Neural progenitor cell (in vitro differentiated cells): ENCODE results near the gene CLSTN2. TPM values are rescaled to one million over a fixed set of nuclear protein-coding genes. Genes with fewer than 3 reads are reported as not detected.

Experiments used
- DNase-seq: peaks from one replicate; pipeline ENCODE4 v3.0.0-alpha.2; 2016; ENCODE audit warnings: low spot score
- H2AFZ ChIP-seq: fragments of 200-600 bp; sonication (generic); replicated peaks from 2 replicates; pipeline ENCODE4 v1.6.1; 2016; ENCODE audit warnings: antibody characterized with exemption
- H3F3A ChIP-seq: fragments of 200-600 bp; sonication (generic); 2 replicates; pipeline ENCODE4 v1.6.1; 2016; ENCODE audit warnings: antibody characterized with exemption, low read depth
- H3K27ac ChIP-seq: fragments of 200-600 bp; sonication (generic); 2 replicates; pipeline ENCODE4 v1.5.1; 2016; ENCODE audit warnings: mild to moderate bottlenecking
- H3K27me3 ChIP-seq: fragments of 200-600 bp; sonication (generic); 2 replicates; pipeline ENCODE4 v1.6.1; 2016; ENCODE audit warnings: mild to moderate bottlenecking, moderate library complexity
- H3K36me3 ChIP-seq: fragments of 200-600 bp; sonication (generic); 2 replicates; pipeline ENCODE4 v1.5.1; 2016
- H3K4me1 ChIP-seq: fragments of 200-600 bp; sonication (generic); 2 replicates; pipeline ENCODE4 v1.6.1; 2016; ENCODE audit warnings: mixed run types
- H3K4me2 ChIP-seq: fragments of 200-600 bp; sonication (generic); 2 replicates; pipeline ENCODE4 v1.6.1; 2016
- H3K4me3 ChIP-seq: fragments of 200-600 bp; sonication (generic); 2 replicates; pipeline ENCODE4 v1.5.1; 2016
- H3K79me2 ChIP-seq: fragments of 200-600 bp; sonication (generic); 2 replicates; pipeline ENCODE4 v1.6.1; 2016; ENCODE audit warnings: low read depth
- H3K9ac ChIP-seq: fragments of 200-600 bp; sonication (generic); 2 replicates; pipeline ENCODE4 v1.6.1; 2016
- H3K9me3 ChIP-seq: fragments of 200-600 bp; sonication (generic); 2 replicates; pipeline ENCODE4 v1.5.1; 2016; ENCODE audit warnings: low read depth
- H4K20me1 ChIP-seq: fragments of 200-600 bp; sonication (generic); 2 replicates; pipeline ENCODE4 v1.6.1; 2016; ENCODE audit warnings: low read depth
- H3K27ac Mint-ChIP-seq: 3 replicates; pipeline ENCODE4 v1.8.0; 2021; ENCODE audit warnings: mixed read lengths
- H3K27me3 Mint-ChIP-seq: 2 replicates; pipeline ENCODE4 v1.8.0; 2022; ENCODE audit warnings: low read depth, mild to moderate bottlenecking, inconsistent platforms, moderate library complexity, mixed read lengths; ENCODE audit not compliant: insufficient read depth
- H3K36me3 Mint-ChIP-seq: 3 replicates; pipeline ENCODE4 v1.8.0; 2021; ENCODE audit warnings: mixed read lengths
- H3K4me1 Mint-ChIP-seq: 3 replicates; pipeline ENCODE4 v1.8.0; 2021; ENCODE audit warnings: mixed read lengths
- H3K4me3 Mint-ChIP-seq: 3 replicates; pipeline ENCODE4 v1.8.0; 2021; ENCODE audit warnings: mild to moderate bottlenecking, moderate library complexity, mixed read lengths
- H3K9me3 Mint-ChIP-seq: 3 replicates; pipeline ENCODE4 v1.8.0; 2020; ENCODE audit warnings: mixed read lengths
- EZH2 ChIP-seq: fragments of 200-600 bp; sonication (generic); IDR thresholded peaks from 2 replicates; pipeline ENCODE4 v1.6.1; 2017; ENCODE audit warnings: antibody characterized with exemption, mild to moderate bottlenecking, moderate library complexity
- EZH2phosphoT487 ChIP-seq: fragments of 200-600 bp; sonication (generic); IDR thresholded peaks from 2 replicates; pipeline ENCODE4 v1.6.1; 2017; ENCODE audit warnings: antibody characterized with exemption
- total RNA-seq: library from RNA; depleted of rRNA; stranded (reverse); fragments of >200 nt; gene quantifications from 2 replicates; pipeline ENCODE4 v1.2.3, GENCODE V29; 2015; ENCODE audit warnings: low replicate concordance
- TF ChIP-seq, protein P1 (sequence below): fragments of 200-600 bp; sonication (generic); IDR thresholded peaks from 2 replicates; pipeline ENCODE4 v1.5.1; 2017; ENCODE audit warnings: antibody characterized with exemption, mild to moderate bottlenecking

CLSTN2 gene
- total RNA-seq, 1 donor from 2014 or later, result 0.22 TPM

DNA sequence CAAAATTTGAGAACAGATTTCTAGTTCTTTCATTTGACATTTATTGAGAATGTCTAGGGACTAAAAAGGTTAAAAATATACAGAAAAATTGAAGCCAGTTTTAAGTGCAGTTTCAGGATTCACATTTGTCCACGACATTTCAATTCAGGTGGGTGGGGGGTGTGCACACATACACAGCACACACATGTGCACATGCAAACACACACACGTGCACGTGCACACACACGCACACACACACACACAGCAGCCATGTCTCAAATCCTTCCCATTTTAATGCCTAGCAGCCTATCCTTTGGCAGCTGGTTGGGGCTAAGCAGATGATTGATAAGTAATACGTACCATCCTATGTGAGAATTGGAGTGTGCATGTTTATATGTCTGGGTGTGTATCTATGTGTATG is 504.5 kb downstream of the CLSTN2 start:
- Histone ChIP-seq H3F3A (no peaks in the 10 kb centered on the region), H3K27me3 (no peaks in the 10 kb centered on the region), H3K4me2 (no peak overlapping the region), H4K20me1 (no peaks in the 10 kb centered on the region), H3K27ac (no peak overlapping the region), H3K9me3 (no peaks in the 10 kb centered on the region), H3K4me3 (no peak overlapping the region), H3K36me3 (no peaks in the 10 kb centered on the region), H3K9ac (no peak overlapping the region), H2AFZ (no peak overlapping the region), H3K4me1 (no peaks in the 10 kb centered on the region), H3K79me2 (no peaks in the 10 kb centered on the region)
- Mint-ChIP-seq H3K36me3 (no peaks in the 10 kb centered on the region), H3K4me3 (no peak overlapping the region), H3K27me3 (peaks cover 7% of the 10 kb centered on the region), H3K4me1 (peaks cover 6% of the 10 kb centered on the region), H3K9me3 (no peaks in the 10 kb centered on the region), H3K27ac (no peak overlapping the region)
- TF ChIP-seq, protein P1, sequence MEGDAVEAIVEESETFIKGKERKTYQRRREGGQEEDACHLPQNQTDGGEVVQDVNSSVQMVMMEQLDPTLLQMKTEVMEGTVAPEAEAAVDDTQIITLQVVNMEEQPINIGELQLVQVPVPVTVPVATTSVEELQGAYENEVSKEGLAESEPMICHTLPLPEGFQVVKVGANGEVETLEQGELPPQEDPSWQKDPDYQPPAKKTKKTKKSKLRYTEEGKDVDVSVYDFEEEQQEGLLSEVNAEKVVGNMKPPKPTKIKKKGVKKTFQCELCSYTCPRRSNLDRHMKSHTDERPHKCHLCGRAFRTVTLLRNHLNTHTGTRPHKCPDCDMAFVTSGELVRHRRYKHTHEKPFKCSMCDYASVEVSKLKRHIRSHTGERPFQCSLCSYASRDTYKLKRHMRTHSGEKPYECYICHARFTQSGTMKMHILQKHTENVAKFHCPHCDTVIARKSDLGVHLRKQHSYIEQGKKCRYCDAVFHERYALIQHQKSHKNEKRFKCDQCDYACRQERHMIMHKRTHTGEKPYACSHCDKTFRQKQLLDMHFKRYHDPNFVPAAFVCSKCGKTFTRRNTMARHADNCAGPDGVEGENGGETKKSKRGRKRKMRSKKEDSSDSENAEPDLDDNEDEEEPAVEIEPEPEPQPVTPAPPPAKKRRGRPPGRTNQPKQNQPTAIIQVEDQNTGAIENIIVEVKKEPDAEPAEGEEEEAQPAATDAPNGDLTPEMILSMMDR, result no peak
- TF ChIP-seq EZH2 (no peak), EZH2phosphoT487 (no peak)
- DNase-seq, result no peak

- Mint-ChIP-seq H3K27ac (no peak overlapping the region), H3K27me3 (peaks cover 7% of the 10 kb centered on the region)
Observed at GRCh38 chr3:140440446-140440845, 505.5 kb downstream of the CLSTN2 start.

DNA sequence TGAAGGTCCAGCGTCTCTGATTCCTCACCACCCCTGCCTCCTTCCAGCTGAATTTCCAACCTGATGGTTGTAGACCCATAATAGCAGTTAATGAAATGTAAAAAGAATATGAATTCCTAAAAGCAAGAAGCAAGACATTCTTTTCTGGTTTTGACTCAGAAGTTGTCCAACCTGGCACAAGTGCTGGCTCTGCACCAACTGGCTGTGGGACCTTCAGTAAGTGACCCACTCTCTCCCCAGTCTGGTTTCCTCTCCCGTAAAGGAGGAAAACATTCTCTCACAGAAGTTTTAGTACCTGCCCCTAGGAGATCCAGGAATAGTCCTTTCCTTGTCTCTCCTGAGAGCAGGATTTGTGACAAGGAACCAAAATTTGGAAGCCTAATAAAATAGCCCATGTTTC is 506.0 kb downstream of the CLSTN2 start:
- H3K27ac Mint-ChIP-seq, result no peak overlapping the region
- H3K36me3 Mint-ChIP-seq, result no peaks in the 10 kb centered on the region
- Histone ChIP-seq H3K9ac (no peak overlapping the region), H3K27ac (no peak overlapping the region), H3K27me3 (no peaks in the 10 kb centered on the region), H3K4me1 (no peaks in the 10 kb centered on the region), H3F3A (no peaks in the 10 kb centered on the region), H3K79me2 (no peaks in the 10 kb centered on the region), H2AFZ (no peak overlapping the region), H3K4me2 (no peak overlapping the region), H3K4me3 (no peak overlapping the region), H4K20me1 (no peaks in the 10 kb centered on the region), H3K36me3 (no peaks in the 10 kb centered on the region), H3K9me3 (no peaks in the 10 kb centered on the region)
- TF ChIP-seq, protein P1, result no peak
- TF ChIP-seq EZH2phosphoT487 (no peak), EZH2 (no peak)
- H3K27me3 Mint-ChIP-seq, result peaks cover 7% of the 10 kb centered on the region
- no peaks in the 10 kb centered on the region for H3K9me3 Mint-ChIP-seq
- no peak overlapping the region for H3K4me3 Mint-ChIP-seq
- no peak for DNase-seq
- peaks cover 6% of the 10 kb centered on the region for H3K4me1 Mint-ChIP-seq

More at GRCh38 chr3:140440446-140440845, 505.5 kb downstream of the CLSTN2 start:
- Histone ChIP-seq H3K4me2 (no peak overlapping the region), H3K36me3 (no peaks in the 10 kb centered on the region), H3K27me3 (no peaks in the 10 kb centered on the region), H4K20me1 (no peaks in the 10 kb centered on the region), H3K4me3 (no peak overlapping the region), H3K9ac (no peak overlapping the region), H3K79me2 (no peaks in the 10 kb centered on the region), H2AFZ (no peak overlapping the region), H3K9me3 (no peaks in the 10 kb centered on the region), H3K4me1 (no peaks in the 10 kb centered on the region), H3F3A (no peaks in the 10 kb centered on the region), H3K27ac (no peak overlapping the region)
- Mint-ChIP-seq H3K36me3 (no peaks in the 10 kb centered on the region), H3K9me3 (no peaks in the 10 kb centered on the region), H3K4me3 (no peak overlapping the region), H3K4me1 (peaks cover 6% of the 10 kb centered on the region)
- TF ChIP-seq EZH2phosphoT487 (no peak), EZH2 (no peak)
- TF ChIP-seq, protein P1, result no peak
- no peak for DNase-seq
